Immature natural killer cell (primary cell): ENCODE results near the gene GALR3. TPM values are rescaled to one million over a fixed set of nuclear protein-coding genes. Genes with fewer than 3 reads are reported as not detected.
"Not testable (repeated sequence)": the region's sequence is repeated elsewhere in the genome, so short reads cannot be mapped to it uniquely, and the experiment has no call there.

ENCODE experiments used
- DNase-seq, 3 donors: peaks; one replicate each; pipeline ENCODE4 v3.0.0; 2022; ENCODE audit warnings: mixed read lengths in 1 of 3
- H3K27ac Mint-ChIP-seq, 6 donors: one replicate each; pipeline ENCODE4 v1.8.0; 2020; ENCODE audit warnings: mixed read lengths in 6 of 6, mild to moderate bottlenecking in 5 of 6, inconsistent platforms in 4 of 6, moderate library complexity in 3 of 6
- H3K27me3 Mint-ChIP-seq, 3 donors: one replicate each; pipeline ENCODE4 v1.8.0; 2020 to 2021; ENCODE audit warnings: low read depth in 3 of 3, mild to moderate bottlenecking in 3 of 3, mixed read lengths in 3 of 3, moderate library complexity in 3 of 3, inconsistent platforms in 1 of 3
- H3K36me3 Mint-ChIP-seq, 3 donors: one replicate each; pipeline ENCODE4 v1.8.0; 2020; ENCODE audit warnings: mixed read lengths in 3 of 3, inconsistent platforms in 2 of 3, mild to moderate bottlenecking in 2 of 3
- H3K4me1 Mint-ChIP-seq, 2 donors: one replicate each; pipeline ENCODE4 v1.8.0; 2020; ENCODE audit warnings: inconsistent platforms in 2 of 2, mild to moderate bottlenecking in 2 of 2, mixed read lengths in 2 of 2, moderate library complexity in 1 of 2
- H3K4me3 Mint-ChIP-seq, 5 donors: one replicate each; pipeline ENCODE4 v1.8.0; 2020; ENCODE audit warnings: mild to moderate bottlenecking in 5 of 5, mixed read lengths in 5 of 5, inconsistent platforms in 3 of 5, moderate library complexity in 3 of 5
- H3K9me3 Mint-ChIP-seq, 6 donors: one replicate each; pipeline ENCODE4 v1.8.0; 2020; ENCODE audit warnings: mild to moderate bottlenecking in 6 of 6, mixed read lengths in 6 of 6, inconsistent platforms in 4 of 6, moderate library complexity in 3 of 6
- polyA plus RNA-seq, 3 donors: library from polyadenylated mRNA; unstranded; fragments of 300-500 nt; fragmentation: Illumina TruSeq; gene quantifications; one replicate each; pipeline ENCODE4 v1.2.3, GENCODE V29; 2021

GALR3 gene
- polyA plus RNA-seq, 3 donors from 2014 or later, result not detected

DNA sequence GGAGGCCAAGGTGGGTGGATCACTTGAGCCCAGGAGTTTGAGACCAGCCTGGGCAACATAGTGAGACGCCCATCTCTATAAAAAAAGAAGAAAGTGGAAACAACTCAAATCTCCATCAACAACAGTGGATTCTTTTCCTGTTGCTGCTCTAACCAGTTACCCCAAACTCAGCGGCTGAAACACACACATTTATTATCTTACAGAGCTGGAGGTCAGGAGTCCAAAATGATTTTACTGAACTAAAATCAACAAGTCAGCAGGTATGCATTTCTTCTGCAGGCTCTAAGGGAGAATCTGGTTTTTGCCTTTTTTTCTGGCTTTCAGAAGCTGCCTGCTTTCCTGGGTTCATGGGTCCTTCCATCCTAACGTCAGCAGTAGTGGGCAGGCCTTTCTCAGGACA, 27.1 kb upstream of the GALR3 start:
- no peak for DNase-seq
- Mint-ChIP-seq H3K27me3 (peaks cover 2 to 8% (median 2%) of the 10 kb centered on the region in 3 donors), H3K36me3 (no peaks in the 10 kb centered on the region), H3K4me1 (peaks cover 0 to 2% of the 10 kb centered on the region in 2 donors), H3K4me3 (no peak overlapping the region), H3K9me3 (no peaks in the 10 kb centered on the region), H3K27ac (no peak overlapping the region)

DNA sequence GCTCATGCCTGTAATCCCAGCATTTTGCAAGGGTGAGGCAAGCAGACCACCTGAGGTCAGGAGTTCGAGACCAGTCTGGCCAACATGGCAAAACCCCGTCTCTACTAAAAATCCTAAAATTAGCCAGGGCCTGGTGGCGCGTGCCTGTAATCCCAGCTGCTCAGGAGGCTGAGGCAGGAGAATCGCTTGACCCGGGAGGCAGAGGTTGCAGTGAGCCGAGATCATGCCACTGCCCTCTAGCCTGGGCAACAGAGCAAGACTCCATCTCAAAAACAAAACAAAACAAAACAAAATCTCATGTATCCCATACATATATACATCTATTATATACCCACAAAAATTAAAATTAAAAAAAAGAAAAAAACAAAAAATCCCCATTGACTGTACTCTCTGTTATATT, 25.9 kb upstream of the GALR3 start:
- H3K4me1 Mint-ChIP-seq, DNase-seq: not testable (repeated sequence)

DNA sequence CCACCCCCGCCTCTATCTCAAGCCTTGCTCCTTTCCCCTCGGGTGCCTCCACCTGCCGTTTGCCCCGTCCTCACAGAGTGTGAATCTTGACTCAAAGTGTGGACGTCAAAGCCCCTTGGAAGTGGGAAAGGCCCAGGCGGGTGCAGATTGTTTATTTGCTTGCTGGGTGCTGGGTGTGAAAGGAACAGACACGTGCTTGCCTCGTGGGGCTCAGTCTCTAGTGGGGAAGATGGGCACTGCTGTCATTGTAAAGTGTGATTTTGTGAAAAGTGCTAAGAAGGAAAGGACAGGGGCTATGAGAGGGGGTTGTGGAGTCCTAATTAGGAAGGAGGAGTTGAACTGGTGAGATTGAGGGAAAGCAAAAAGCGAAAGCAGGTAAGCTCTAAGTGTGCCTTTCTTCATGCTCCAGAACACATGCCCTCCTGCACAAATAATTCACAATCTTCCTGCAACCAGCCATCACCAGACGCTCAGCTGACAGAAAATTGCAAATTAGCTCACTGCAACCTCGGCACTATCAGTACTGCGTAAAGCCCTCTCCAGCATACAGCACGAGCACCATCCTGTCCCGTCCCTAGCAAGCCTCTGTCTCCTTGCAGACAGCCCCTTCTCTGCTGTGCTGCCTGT, 25.2 kb upstream of the GALR3 start:
- H3K27ac Mint-ChIP-seq, result peak overlapping the region in 1 of 6 donors; percentile 40
- H3K9me3 Mint-ChIP-seq, result no peaks in the 10 kb centered on the region
- peaks cover 5 to 14% (median 12%) of the 10 kb centered on the region in 3 donors for H3K27me3 Mint-ChIP-seq

More for the DNA sequence above, 25.9 kb upstream of the GALR3 start:
- H3K27ac Mint-ChIP-seq, H3K4me3 Mint-ChIP-seq, H3K36me3 Mint-ChIP-seq, H3K9me3 Mint-ChIP-seq: not testable (repeated sequence)
- H3K27me3 Mint-ChIP-seq, result peaks cover 2 to 11% (median 10%) of the 10 kb centered on the region in 3 donors

DNA sequence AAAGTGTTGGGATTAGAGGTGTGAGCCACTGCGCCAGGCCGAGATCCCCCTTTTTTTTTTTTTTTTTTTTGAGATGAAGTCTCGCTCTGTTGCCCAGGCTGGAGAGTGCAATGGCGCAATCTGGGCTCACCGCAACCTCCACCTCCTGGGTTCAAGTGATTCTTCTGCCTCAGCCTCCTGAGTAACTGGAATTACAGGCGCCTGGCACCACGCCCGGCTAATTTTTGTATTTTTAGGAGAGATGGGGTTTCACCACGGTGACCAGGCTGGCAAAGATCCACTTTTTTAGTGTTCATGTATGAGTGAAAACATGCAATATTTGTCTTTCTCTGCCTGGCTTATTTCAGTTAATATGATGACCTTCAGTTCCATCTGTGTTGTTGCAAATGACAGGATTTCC, 23.2 kb upstream of the GALR3 start:
- not testable (repeated sequence) for H3K9me3 Mint-ChIP-seq, H3K27ac Mint-ChIP-seq, H3K4me3 Mint-ChIP-seq, DNase-seq, H3K36me3 Mint-ChIP-seq
- H3K4me1 Mint-ChIP-seq, result peaks cover 7 to 13% of the 10 kb centered on the region in 2 donors
- H3K27me3 Mint-ChIP-seq, result peaks cover 9 to 24% (median 19%) of the 10 kb centered on the region in 3 donors

More for the DNA sequence above, 25.2 kb upstream of the GALR3 start:
- no peak for DNase-seq
- Mint-ChIP-seq H3K4me3 (no peak overlapping the region), H3K4me1 (peaks cover 4 to 7% of the 10 kb centered on the region in 2 donors), H3K36me3 (no peaks in the 10 kb centered on the region)

DNA sequence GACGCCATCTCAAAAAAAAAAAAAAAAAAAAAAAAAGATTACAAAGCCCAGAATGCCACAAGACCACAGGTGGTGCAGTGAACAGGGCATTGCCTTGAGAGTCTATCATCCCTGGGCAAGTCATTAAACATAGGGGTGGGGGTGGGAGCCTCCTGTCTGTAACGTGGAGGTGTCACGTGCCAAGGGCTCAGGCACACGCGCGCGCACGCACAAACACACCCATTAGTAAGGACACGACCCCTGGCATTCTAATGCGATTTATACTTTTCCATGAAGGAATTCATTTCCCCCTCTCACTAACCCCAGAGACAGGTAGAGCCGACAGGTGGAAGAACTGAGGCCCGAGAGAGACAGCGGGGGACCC, 21.3 kb upstream of the GALR3 start:
- peak overlapping the region; percentile 33 to 75 (median 59) for H3K4me3 Mint-ChIP-seq
- H3K36me3 Mint-ChIP-seq, result no peaks in the 10 kb centered on the region
- peaks cover 23% of the 10 kb centered on the region in 2 donors for H3K4me1 Mint-ChIP-seq
- H3K9me3 Mint-ChIP-seq, result no peaks in the 10 kb centered on the region
- peaks cover 17 to 39% (median 34%) of the 10 kb centered on the region in 3 donors for H3K27me3 Mint-ChIP-seq
- DNase-seq, result no peak
- H3K27ac Mint-ChIP-seq, result no peak overlapping the region

DNA sequence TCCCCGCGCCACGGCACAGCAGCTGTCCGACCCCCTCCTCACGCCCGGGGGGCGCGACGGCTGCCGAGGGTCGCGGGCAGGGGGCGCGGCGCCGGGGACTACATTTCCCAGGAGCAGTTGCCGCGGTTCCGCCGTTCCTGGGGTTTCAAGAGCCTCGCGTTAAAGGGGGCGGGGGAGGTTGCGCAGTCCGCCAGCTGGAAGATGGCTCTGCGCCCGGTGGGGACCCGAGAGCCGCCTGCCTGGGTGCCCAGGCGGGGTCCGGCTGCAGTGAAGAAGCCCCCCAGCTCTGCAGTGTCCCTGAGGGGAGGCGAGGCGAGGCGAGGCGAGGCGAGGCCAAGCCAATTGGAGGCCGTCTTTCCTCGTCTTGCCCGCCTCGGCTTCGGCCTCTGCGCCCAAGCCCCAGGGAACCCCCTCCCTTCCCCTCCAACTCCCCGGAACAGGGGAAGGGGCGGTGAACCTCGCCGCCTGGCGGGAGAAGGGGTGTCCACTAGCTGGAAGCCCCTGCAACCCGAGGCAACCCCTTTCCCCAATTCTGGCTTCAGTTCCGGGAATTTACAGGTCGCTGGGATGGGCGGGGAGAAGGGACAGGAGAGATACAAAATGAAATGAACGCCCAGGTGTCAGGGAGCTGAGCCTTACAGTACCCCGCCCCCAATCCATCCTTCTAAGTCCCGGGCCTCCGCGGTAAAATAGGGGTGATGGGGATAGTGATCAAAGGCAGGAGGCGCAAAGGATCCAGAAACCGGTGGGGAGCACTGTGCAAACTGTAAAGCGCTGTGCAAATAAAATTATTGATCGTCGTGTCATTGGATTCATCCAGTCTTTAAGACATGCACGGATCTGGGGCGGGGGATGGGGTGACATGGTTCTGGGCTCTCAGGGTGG, 20.6 kb upstream of the GALR3 start:
- Mint-ChIP-seq H3K4me3 (peak overlapping the region; percentile 22 to 63 (median 53)), H3K27me3 (peaks cover 17 to 44% (median 34%) of the 10 kb centered on the region in 3 donors), H3K9me3 (no peaks in the 10 kb centered on the region), H3K27ac (no peak overlapping the region), H3K36me3 (no peaks in the 10 kb centered on the region), H3K4me1 (peaks cover 29% of the 10 kb centered on the region in 2 donors)
- DNase-seq, result no peak

DNA sequence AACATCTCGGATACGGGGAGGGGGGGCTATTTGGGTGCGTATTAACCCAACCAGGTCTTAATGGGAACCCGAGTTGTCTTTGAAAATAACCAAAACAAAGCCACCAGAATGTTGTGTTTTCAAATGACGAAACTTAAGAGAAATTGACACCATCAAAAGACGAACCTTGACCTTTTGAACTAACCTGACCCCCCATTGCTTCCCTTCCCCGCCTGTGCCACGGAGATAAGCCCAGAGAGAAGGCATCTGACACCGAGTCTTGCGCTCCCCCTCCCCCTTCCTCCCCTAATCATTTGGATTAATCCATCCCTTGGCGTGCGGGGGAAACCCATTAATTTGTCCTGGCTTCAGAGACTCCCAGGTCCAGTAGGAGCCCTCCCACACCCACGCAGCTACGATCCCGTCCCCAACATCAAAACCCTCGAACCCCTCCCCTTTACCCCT, 20.0 kb upstream of the GALR3 start:
- H3K4me1 Mint-ChIP-seq, result peaks cover 30 to 33% of the 10 kb centered on the region in 2 donors
- H3K27me3 Mint-ChIP-seq, result peaks cover 17 to 49% (median 37%) of the 10 kb centered on the region in 3 donors
- no peaks in the 10 kb centered on the region for H3K36me3 Mint-ChIP-seq
- no peak overlapping the region for H3K27ac Mint-ChIP-seq
- H3K4me3 Mint-ChIP-seq, result peak overlapping the region; percentile 22 to 63 (median 53)
- H3K9me3 Mint-ChIP-seq, result no peaks in the 10 kb centered on the region
- DNase-seq, result no peak

DNA sequence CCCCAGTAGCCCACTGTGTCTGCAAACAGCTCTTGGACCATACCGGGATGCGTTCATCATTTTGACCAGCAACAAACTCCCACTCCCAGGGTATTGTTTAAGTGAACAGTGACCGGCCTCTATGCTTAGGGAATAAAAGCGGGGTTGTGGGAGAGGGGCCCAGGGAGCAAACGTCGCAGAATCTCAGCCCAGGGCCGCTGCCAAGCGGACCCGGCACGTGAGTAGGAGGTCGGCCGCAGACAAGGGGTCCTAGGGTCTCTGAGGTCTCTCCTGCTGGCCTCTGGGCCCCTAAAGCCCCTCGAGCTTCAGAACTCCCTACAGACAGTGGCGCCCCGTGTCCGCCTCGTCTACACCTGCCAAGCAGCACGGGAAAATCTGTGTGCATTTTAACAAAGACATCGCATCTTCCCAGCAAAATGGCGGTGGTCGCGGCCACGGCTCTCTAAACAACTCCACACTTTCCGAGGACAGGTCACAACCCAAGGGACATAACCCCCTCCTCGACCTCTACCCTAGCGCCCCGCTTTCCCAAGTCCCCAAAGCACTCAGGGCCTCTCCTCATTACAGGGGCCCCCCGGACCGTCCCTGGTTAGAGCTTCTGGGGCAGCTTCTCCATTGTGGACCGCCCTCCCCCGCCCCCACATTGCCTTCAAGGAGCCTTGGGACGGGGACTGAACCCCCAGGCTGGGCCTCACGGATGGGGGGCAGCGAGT, 19.4 kb upstream of the GALR3 start:
- no peaks in the 10 kb centered on the region for H3K36me3 Mint-ChIP-seq
- no peaks in the 10 kb centered on the region for H3K9me3 Mint-ChIP-seq
- DNase-seq, result no peak
- H3K4me1 Mint-ChIP-seq, result peaks cover 34 to 39% of the 10 kb centered on the region in 2 donors
- peaks cover 17 to 54% (median 39%) of the 10 kb centered on the region in 3 donors for H3K27me3 Mint-ChIP-seq
- no peak overlapping the region for H3K27ac Mint-ChIP-seq
- H3K4me3 Mint-ChIP-seq, result peak overlapping the region in 4 of 5 donors; percentile 40 to 66 (median 46)

DNA sequence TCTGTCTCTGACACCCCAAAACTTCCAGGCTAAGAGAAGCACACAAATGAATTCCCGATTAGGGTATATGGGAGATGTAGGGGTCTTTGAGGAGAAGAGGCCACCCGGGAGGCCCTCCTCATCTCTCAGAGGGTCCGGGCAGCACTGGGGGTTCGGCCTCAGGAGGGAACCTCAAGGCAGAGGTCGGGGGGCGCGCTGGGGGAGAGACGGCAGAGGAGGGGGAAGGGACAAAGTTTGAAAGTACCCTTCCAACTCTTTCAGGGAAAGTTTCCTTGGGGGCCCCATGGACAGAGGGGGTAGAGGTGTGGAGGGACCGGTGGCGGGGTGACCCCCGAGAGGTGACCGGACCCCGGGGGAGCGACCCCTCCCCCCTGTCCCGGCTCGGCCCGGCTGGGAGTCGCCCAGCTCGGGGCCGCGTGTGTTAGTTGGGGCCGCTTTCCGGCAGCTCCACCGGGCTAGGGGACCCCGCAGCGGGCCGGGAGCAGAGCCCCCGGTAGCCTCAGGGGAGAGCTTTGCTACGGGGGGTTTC, 18.8 kb upstream of the GALR3 start:
- no peak overlapping the region for H3K27ac Mint-ChIP-seq
- H3K4me3 Mint-ChIP-seq, result peak overlapping the region in 4 of 5 donors; percentile 40 to 66 (median 46)
- peaks cover 20 to 54% (median 39%) of the 10 kb centered on the region in 3 donors for H3K27me3 Mint-ChIP-seq
- no peaks in the 10 kb centered on the region for H3K36me3 Mint-ChIP-seq
- H3K4me1 Mint-ChIP-seq, result peaks cover 34 to 42% of the 10 kb centered on the region in 2 donors
- DNase-seq, result no peak
- no peaks in the 10 kb centered on the region for H3K9me3 Mint-ChIP-seq

DNA sequence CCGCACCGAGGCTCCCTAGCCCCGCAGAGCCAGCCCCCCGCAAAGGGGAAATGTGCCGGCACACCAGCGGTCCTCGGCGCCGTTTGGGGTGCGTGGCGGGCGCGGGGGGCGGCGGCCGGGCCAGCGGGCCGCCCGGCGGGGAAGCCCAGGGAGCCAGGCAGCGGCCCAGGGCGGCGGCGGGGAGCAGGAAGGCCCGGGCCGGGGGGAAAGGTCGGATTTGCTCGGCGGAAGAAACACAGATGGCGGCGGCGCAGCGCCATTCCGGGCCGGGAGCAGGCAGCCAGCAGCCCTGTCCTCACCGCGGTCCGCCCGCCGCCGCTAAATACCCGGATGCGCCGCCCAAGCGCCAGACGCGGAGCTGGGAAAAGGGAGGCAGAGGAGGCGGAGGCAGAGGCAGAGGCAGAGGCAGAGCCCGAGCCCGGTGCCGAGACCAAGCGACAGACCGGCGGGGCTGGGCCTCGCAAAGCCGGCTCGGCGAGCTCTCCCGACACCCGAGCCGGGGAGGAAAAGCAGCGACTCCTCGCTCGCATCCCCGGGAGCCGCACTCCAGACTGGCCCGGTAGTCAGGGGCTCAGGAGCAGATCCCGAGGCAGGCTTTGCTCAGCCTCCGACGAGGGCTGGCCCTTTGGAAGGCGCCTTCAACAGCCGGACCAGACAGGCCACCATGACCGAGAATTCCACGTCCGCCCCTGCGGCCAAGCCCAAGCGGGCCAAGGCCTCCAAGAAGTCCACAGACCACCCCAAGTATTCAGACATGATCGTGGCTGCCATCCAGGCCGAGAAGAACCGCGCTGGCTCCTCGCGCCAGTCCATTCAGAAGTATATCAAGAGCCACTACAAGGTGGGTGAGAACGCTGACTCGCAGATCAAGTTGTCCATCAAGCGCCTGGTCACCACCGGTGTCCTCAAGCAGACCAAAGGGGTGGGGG, 18.0 kb upstream of the GALR3 start:
- H3K36me3 Mint-ChIP-seq, result no peaks in the 10 kb centered on the region
- peak; percentile 48 to 57 (median 52) for DNase-seq
- no peaks in the 10 kb centered on the region for H3K9me3 Mint-ChIP-seq
- H3K27me3 Mint-ChIP-seq, result peaks cover 20 to 55% (median 39%) of the 10 kb centered on the region in 3 donors
- peaks cover 35 to 42% of the 10 kb centered on the region in 2 donors for H3K4me1 Mint-ChIP-seq
- H3K4me3 Mint-ChIP-seq, result peak overlapping the region; percentile 53 to 69 (median 64)
- no peak overlapping the region for H3K27ac Mint-ChIP-seq

DNA sequence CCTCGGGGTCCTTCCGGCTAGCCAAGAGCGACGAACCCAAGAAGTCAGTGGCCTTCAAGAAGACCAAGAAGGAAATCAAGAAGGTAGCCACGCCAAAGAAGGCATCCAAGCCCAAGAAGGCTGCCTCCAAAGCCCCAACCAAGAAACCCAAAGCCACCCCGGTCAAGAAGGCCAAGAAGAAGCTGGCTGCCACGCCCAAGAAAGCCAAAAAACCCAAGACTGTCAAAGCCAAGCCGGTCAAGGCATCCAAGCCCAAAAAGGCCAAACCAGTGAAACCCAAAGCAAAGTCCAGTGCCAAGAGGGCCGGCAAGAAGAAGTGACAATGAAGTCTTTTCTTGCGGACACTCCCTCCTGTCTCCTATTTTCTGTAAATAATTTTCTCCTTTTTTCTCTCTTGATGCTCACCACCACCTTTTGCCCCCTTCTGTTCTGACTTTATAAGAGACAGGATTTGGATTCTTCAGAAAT, 17.3 kb upstream of the GALR3 start:
- DNase-seq, result no peak
- H3K9me3 Mint-ChIP-seq, result no peaks in the 10 kb centered on the region
- no peaks in the 10 kb centered on the region for H3K36me3 Mint-ChIP-seq
- H3K4me1 Mint-ChIP-seq, result peaks cover 35 to 42% of the 10 kb centered on the region in 2 donors
- peaks cover 18 to 55% (median 38%) of the 10 kb centered on the region in 3 donors for H3K27me3 Mint-ChIP-seq
- no peak overlapping the region for H3K27ac Mint-ChIP-seq
- H3K4me3 Mint-ChIP-seq, result peak overlapping the region; percentile 53 to 69 (median 64)

DNA sequence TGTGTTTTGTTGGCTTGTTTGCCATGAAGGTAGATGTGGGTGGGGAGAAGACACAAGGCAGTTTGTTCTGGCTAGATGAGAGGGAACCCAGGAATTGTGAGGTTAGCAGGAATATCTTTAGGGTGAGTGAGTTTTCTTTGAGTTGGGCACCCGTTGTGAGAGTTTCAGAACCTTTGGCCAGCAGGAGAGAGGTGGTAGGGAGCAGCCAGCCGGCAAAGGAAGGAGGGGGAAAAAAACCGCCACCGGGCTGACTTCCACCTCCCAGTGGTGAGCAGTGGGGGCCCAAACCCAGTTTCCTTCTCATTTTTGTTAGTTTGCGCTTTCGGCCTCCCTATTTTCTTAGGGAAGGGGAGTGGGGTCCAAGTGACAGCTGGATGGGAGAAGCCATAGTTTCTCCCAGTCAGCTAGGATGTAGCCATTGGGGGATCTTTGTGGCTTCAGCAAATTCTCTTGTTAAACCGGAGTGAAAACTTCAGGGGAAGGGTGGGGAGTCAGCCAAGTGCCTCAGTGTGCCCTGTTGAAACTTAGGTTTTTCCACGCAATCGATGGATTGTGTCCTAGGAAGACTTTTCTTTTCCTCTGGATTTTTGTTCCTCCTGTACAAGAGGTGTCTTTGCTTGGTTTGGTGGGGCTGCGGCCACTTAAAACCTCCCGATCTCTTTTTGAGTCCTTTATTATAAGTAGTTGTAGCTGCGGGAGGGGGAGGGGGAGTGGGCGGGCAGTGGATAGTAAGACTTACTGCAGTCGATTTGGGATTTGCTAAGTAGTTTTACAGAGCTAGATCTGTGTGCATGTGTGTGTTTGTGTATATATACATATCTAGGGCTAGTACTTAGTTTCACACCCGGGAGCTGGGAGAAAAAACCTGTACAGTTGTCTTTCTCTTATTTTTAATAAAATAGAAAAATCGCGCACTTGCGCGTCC, 16.5 kb upstream of the GALR3 start:
- no peak for DNase-seq
- Mint-ChIP-seq H3K27ac (no peak overlapping the region), H3K4me3 (peak overlapping the region; percentile 70 to 80 (median 77)), H3K27me3 (peaks cover 18 to 55% (median 37%) of the 10 kb centered on the region in 3 donors), H3K4me1 (peaks cover 35 to 42% of the 10 kb centered on the region in 2 donors), H3K9me3 (no peaks in the 10 kb centered on the region), H3K36me3 (no peaks in the 10 kb centered on the region)
